ENCODE data around the gene MCIDAS.

DNA sequence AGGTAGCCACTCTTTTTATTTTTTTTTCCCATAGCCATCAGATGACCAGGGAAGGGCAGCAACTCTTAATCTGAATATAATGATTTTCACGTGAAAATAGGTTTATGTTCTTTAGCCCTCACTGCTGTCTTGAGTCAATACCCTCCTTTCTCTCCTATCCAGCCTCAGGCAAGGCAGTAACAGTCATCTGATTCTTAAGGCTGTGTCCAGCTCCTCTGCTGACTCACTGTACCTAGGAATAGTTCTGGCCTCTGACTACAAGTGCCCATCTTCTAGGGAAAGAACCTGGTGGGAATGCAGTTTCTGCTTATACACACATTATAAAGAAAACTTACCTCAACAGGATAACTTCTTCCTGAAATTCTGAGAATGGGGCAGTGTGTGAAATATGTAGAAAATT is 49.7 kb upstream of the MCIDAS start:
- TF ChIP-seq, protein P1, sequence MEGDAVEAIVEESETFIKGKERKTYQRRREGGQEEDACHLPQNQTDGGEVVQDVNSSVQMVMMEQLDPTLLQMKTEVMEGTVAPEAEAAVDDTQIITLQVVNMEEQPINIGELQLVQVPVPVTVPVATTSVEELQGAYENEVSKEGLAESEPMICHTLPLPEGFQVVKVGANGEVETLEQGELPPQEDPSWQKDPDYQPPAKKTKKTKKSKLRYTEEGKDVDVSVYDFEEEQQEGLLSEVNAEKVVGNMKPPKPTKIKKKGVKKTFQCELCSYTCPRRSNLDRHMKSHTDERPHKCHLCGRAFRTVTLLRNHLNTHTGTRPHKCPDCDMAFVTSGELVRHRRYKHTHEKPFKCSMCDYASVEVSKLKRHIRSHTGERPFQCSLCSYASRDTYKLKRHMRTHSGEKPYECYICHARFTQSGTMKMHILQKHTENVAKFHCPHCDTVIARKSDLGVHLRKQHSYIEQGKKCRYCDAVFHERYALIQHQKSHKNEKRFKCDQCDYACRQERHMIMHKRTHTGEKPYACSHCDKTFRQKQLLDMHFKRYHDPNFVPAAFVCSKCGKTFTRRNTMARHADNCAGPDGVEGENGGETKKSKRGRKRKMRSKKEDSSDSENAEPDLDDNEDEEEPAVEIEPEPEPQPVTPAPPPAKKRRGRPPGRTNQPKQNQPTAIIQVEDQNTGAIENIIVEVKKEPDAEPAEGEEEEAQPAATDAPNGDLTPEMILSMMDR (IDR thresholded peaks at IDR 0.05): no peak
- no peak for TF ChIP-seq POLR2A (IDR thresholded peaks at IDR 0.05)

Data from upper lobe of left lung (tissue), 4 donors.